GM12873 (cell line): ENCODE data around the gene PLEKHO1.

ENCODE experiments used
- TF ChIP-seq, protein P1 (sequence below): IDR thresholded peaks from 2 replicates; pipeline ENCODE4 v1.5.1; 2012; ENCODE audit warnings: low read depth, mild to moderate bottlenecking, moderate library complexity, low read length, control low read depth; ENCODE audit not compliant: insufficient read depth; ENCODE audit errors: missing control alignments

Gene PLEKHO1

DNA sequence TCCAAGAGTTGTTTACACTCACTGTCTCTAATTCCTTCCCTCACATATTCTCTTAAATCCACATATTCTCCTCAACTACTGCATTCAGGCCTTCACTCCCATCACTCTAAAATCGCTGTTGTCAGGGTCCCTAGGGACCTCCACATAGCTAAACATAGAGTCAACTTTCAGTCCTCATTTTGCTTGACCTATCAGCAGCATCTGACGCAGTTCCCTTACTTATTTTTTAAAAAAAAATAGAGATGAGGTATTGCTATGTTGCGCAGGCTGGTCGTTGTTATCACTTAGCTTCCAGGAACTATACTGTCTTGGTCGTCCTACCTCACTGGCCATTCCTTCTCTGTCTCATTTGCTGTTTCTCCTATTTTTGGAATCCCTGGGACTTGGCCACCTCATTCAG is 11.7 kb upstream of the PLEKHO1 start:
- TF ChIP-seq, protein P1, sequence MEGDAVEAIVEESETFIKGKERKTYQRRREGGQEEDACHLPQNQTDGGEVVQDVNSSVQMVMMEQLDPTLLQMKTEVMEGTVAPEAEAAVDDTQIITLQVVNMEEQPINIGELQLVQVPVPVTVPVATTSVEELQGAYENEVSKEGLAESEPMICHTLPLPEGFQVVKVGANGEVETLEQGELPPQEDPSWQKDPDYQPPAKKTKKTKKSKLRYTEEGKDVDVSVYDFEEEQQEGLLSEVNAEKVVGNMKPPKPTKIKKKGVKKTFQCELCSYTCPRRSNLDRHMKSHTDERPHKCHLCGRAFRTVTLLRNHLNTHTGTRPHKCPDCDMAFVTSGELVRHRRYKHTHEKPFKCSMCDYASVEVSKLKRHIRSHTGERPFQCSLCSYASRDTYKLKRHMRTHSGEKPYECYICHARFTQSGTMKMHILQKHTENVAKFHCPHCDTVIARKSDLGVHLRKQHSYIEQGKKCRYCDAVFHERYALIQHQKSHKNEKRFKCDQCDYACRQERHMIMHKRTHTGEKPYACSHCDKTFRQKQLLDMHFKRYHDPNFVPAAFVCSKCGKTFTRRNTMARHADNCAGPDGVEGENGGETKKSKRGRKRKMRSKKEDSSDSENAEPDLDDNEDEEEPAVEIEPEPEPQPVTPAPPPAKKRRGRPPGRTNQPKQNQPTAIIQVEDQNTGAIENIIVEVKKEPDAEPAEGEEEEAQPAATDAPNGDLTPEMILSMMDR: no peak

DNA sequence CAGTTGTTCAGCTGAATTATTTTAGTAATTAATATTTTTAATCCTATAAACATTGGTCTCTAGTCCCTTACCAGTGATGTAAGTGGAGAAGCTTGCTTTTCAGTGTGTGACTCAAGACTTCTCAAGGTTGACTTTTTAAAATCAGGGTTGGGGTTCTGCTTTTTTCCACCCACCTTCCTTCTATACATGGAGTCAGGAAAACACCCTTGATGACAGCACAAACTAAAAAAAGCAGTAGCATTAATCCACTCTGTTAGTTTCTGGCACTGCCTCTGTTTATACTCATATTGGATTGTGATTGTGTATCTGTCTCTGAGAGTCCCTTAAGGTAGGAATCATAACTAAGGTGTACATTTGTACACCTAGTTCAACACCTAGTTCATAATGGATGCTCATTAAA is 8.3 kb upstream of the PLEKHO1 start:
- TF ChIP-seq, protein P1: no peak

DNA sequence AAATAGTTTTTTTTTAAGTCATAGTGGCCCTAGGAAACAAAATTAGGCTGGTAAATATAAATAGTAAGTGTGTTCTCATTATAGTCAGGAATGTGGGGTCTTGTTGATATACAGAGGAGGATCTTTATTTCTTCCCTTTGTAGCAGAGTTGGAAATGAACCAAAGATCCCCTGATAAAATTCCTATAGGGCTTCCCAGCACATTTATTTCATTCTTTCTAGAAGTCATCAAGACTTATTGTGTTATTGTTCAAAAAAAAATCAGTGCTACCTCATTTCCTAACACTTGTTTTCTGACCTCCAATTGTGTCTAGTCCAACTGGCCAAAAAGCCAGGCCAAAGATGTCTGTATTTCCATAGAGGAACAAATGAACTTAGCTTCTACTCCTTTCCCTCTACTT is 7.6 kb upstream of the PLEKHO1 start:
- TF ChIP-seq, protein P1: no peak

DNA sequence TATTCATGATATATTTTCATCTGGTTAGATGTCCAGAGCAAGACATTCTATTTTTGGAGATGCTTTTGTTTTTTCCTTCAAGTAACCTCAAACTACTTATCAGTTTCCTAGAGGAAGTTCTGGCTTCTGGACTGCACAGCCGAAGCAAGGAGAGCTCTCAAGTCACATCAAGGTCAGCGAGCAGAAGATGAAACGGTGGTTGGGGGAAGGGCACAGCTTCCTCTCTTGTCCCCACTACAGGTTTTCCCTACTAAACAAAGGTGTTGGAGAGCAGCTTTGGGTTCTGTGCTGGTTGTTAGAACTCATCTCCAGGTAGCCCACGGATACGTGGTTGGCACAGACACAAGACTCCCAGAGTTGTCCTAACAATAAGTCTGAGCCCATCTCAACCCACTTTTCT is 5.1 kb upstream of the PLEKHO1 start:
- TF ChIP-seq, protein P1: no peak

DNA sequence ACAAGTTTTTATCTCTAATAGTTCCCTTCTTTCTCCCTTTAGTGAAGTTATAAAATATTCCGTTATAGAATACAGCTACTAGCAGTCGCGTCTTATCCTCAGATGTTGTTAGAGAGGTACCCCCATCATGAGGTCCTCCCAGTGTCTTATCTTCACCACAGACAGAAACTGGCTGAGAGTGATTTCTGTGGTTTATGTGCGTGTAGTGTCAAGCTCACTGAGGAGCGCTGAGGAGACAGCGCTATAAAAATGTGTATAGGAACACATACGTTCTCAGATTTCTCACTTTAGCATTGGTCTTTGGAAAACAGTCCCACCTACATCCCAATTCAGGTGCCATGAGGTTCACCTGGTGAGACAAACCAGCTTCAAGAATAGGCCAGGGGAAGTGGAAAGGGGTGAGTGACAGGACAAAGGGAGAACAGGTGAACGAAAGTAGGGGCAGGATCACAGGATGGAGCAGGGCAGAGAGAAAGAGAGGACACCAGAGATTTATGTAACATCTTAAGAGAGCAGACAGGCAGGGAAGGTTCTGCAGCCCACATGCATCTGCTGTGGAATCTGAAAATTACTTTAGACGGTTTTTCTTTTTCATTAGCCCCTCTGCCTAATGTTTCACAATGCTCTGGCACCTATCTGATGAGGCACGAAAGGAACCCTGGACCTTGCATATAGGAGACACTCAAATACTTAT is 2.7 kb upstream of the PLEKHO1 start:
- TF ChIP-seq, protein P1: no peak

DNA sequence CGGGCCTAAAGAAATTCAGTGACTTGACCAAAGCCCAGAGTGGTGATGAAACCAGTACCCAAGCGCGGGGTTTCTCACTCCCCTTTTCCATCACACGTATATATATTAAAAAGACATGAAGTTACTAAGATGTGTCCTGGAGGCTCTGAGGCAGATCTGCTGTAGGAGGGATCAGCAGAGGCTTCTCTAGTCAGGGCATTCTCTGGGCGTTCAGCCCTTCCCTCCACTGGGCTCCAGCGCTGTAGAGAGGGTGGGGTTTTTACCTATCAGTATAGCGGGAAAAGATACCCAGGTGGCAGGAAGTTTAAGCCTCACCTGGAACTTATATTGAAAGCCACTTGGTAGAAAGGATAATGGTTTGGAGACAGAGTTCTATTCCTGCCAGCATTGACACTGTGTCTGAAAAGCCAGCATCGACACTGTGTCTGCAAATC is 862 bp upstream of the PLEKHO1 start:
- TF ChIP-seq, protein P1: no peak

DNA sequence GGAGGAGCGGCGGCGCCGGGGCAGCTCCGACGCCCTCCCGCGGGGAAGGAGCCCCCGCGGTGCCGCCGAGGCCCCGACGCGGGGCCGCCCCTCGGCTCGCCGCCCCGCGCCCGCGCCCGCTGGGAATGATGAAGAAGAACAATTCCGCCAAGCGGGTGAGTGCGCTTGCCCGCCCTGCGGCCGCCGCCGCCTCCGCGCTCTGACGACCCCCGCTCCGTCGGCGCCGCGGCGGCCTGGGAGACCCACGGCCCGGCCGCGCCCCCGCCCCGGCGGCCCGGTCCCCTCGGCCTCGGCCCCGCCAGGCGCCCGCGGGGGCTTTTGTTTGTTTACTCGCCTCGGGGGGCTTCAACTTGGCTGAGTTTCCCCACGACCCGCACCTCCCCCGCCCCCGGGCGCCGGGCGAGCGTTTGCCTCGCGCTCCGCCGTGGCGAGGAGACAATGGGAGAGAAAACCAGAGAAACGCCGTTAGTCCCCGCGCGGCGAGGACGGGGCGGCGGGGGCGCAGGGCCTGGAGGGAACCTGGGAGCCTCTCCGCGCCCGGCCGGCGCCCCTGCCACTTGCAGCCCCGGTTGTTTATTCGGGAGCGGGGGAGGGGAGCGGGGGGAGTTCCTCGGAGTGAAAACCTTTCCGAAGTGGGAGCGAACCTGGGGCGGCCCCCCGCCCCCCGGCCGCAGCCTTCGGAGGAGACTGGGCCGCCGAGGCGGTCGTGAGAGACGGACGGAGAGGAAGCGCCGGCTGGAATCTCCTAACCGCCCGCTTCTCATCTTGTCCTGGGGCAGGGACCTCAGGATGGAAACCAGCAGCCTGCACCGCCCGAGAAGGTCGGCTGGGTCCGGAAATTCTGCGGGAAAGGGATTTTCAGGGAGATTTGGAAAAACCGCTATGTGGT is 661 bp downstream of the PLEKHO1 start:
- TF ChIP-seq, protein P1: no peak
